Measurements from ENCODE around the gene MYBPC2. TPM values are rescaled to one million over a fixed set of nuclear protein-coding genes. Genes with fewer than 3 reads are reported as not detected.

The MYBPC2 gene
- total RNA-seq, 1 experiment from 2014 or later, result not detected

DNA sequence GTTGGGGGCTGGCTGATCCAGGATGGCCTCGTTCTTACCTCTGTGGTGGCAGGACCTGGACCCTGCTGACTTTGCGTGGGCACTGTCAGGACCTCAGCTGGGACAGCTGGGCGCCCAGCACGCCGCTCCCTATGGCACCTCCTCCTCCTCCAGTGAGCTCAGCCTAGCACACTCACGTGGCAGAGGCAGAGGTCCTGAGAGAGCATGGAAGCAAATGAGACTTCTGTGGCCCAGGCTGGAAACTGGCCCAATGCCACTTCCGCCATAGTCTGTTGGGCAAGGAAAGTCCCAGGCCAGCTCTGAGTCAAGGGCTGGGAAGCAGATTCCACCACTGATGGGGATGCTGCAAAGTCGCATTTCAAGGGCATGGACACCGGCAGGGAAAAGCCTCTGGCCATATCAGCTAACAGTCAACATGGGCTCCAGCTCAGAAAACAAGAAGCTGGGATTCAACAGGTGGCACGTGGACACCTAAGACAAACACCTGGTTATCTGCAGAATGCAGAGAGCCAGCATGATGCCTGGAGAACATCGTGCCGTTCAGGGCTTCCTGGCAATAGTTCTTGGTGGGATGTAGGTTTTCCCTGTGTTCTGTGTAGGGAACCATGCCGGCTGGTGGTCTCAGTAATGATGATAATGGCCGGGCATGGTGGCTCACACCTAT is 16.7 kb downstream of the MYBPC2 start:
- no peaks in the 10 kb centered on the region for H3K9me3 ChIP-seq (replicated peaks)
- H3K27me3 ChIP-seq (replicated peaks), result peaks cover 5% of the 10 kb centered on the region; the same call in 1 of the 2 replicates
- H3K4me3 ChIP-seq, result no peak overlapping the region
- no peaks in the 10 kb centered on the region for H3K4me1 ChIP-seq (replicated peaks)
- DNase-seq (ENCODE audit: low read depth in 1 of 2, low spot score in 2 of 2), result no peak
- H3K27ac ChIP-seq, result no peak overlapping the region
- H3K36me3 ChIP-seq, result no peaks in the 10 kb centered on the region

DNA sequence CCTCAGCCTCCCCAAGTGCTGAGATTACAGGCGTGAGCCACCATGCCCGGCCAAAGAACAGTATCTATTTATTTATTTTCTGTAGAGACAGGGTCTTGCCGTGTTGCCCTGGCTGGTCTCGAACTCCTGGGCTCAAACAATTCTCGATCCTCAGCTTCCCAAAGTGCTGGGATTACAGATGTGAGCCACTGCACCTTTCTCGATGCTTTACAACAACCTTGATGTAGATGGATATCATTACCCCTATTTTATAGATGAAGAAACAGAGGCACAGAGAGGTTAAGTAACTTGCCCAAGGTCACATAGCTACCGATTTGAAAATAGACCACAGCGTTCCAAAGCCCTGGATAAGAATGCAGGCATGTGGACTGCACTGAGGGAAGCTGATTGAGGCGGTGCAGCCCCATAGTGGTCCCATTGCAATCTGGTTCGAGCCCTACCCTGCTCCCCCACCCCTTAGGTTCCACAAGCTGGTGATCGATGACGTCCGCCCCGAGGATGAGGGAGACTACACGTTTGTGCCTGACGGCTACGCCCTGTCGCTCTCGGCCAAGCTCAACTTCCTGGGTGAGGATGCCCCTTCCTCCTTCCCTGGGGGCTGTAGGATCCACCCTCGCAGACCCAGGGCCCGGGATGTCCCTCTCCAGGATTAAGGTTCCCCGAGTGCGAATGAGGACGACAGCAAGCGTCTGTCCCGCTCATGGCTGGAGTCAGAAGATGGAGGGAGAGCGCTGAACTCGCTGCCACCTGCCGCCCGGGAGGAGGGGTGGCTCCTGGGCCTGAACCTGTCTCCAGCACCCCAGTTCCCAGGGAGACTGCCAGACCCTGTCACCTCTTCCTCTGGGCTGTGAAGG is 17.9 kb downstream of the MYBPC2 start:
- Histone ChIP-seq H3K27ac (no peak overlapping the region), H3K4me3 (no peak overlapping the region), H3K36me3 (no peaks in the 10 kb centered on the region), H3K9me3 (replicated peaks) (no peaks in the 10 kb centered on the region), H3K27me3 (replicated peaks) (peaks cover 5% of the 10 kb centered on the region; the same call in 1 of the 2 replicates), H3K4me1 (replicated peaks) (no peaks in the 10 kb centered on the region)
- DNase-seq (ENCODE audit: low read depth in 1 of 2, low spot score in 2 of 2), result no peak

- Histone ChIP-seq H3K4me3 (no peak overlapping the region), H3K27me3 (replicated peaks) (peaks cover 5% of the 10 kb centered on the region; the same call in 1 of the 2 replicates)
These were observed 18.5 kb downstream of the MYBPC2 start for GRCh38 chr19:50451223-50451534.

GRCh38 chr19:50453243-50453642 is 20.6 kb downstream of the MYBPC2 start:
- Histone ChIP-seq H3K27ac (no peak overlapping the region), H3K4me1 (replicated peaks) (no peaks in the 10 kb centered on the region), H3K27me3 (replicated peaks) (peaks cover 5% of the 10 kb centered on the region; the same call in 1 of the 2 replicates), H3K9me3 (replicated peaks) (no peaks in the 10 kb centered on the region), H3K36me3 (no peaks in the 10 kb centered on the region), H3K4me3 (no peak overlapping the region)
- DNase-seq (ENCODE audit: low read depth in 1 of 2, low spot score in 2 of 2), result no peak

More at GRCh38 chr19:50451223-50451534, 18.5 kb downstream of the MYBPC2 start:
- DNase-seq (ENCODE audit: low read depth in 1 of 2, low spot score in 2 of 2), result no peak
- no peaks in the 10 kb centered on the region for H3K36me3 ChIP-seq
- H3K27ac ChIP-seq, result no peak overlapping the region
- H3K9me3 ChIP-seq (replicated peaks), result no peaks in the 10 kb centered on the region
- no peaks in the 10 kb centered on the region for H3K4me1 ChIP-seq (replicated peaks)

DNA sequence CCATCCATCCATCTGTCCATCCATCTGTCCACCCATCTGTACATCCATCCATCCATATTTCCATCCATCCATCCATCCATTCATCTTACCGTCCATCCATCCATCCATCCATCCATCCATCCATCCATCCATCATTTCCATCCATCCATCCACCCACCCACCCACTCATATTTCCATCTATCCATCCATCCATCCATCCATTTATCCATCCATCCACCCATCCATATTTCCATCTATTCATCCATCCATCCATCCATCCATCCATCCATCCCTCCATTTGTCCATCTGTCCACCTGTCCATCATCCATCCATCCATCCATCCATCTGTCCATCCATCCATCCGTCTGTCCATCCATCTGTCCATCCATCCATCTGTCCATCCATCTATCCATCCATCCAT is 23.3 kb downstream of the MYBPC2 start:
- H3K36me3 ChIP-seq, result no peaks in the 10 kb centered on the region
- no peak overlapping the region for H3K27ac ChIP-seq
- DNase-seq (ENCODE audit: low read depth in 1 of 2, low spot score in 2 of 2), result no peak
- no peaks in the 10 kb centered on the region for H3K27me3 ChIP-seq (replicated peaks)
- H3K9me3 ChIP-seq (replicated peaks), result no peaks in the 10 kb centered on the region
- no peaks in the 10 kb centered on the region for H3K4me1 ChIP-seq (replicated peaks)
- H3K4me3 ChIP-seq, result no peak overlapping the region

DNA sequence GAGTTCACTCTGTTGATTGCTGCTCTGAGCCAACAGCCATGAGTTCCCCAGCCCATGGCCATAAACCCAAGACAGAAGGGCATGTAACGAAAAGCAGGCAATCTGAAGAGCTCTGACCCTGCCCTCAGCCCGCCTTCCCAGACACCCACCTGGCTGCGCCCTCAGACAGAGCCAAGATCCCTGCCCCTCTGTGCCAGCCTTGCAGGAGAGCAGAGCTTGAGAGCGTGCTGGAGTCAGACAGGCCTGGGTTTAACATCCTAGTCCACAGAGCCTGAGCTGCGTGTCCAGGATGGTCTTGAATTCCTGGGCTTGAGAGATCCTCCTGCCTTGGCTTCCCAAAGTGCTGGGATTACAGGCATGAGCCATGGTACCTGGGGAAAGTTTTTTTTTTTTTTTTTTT is 24.6 kb downstream of the MYBPC2 start:
- Histone ChIP-seq H3K4me1 (replicated peaks) (no peaks in the 10 kb centered on the region), H3K36me3 (no peaks in the 10 kb centered on the region), H3K9me3 (replicated peaks) (no peaks in the 10 kb centered on the region), H3K27me3 (replicated peaks) (no peaks in the 10 kb centered on the region), H3K27ac (no peak overlapping the region), H3K4me3 (no peak overlapping the region)
- no peak for DNase-seq (ENCODE audit: low read depth in 1 of 2, low spot score in 2 of 2)

DNA sequence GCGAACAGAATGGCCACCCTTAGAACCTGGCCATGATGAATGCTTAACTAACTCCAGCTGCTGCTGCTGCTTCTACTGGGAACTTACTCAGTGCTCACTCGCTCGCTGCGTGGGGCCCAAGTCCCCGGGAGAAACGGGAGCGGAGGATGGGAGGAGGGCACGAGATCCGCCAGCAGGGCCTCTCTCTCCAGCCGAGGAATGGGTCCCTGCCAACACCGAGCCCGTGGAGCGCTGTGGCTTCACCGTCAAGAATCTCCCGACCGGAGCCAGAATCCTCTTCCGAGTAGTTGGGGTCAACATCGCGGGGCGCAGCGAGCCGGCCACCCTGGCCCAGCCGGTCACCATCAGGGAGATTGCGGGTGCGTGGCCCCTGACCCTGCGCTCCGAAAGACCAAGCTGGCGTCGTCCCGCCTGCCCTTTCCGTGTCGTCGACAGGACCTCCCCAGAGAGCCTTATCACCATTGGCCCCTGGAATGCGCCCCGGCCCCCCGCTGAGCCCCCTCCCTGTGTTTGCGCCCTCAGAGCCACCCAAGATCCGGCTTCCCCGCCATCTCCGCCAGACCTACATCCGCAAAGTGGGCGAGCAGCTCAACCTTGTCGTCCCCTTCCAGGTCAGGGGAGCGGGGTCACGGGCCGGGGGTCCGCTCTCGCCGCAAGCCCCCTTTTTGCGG is 25.8 kb downstream of the MYBPC2 start:
- Histone ChIP-seq H3K4me3 (no peak overlapping the region), H3K27me3 (replicated peaks) (peaks cover 4% of the 10 kb centered on the region; the same call in 1 of the 2 replicates), H3K9me3 (replicated peaks) (no peaks in the 10 kb centered on the region), H3K27ac (no peak overlapping the region), H3K36me3 (no peaks in the 10 kb centered on the region), H3K4me1 (replicated peaks) (no peaks in the 10 kb centered on the region)
- DNase-seq (ENCODE audit: low read depth in 1 of 2, low spot score in 2 of 2), result no peak

GRCh38 chr19:50459067-50459456 is 26.4 kb downstream of the MYBPC2 start:
- Histone ChIP-seq H3K27ac (no peak overlapping the region), H3K9me3 (replicated peaks) (no peaks in the 10 kb centered on the region), H3K4me3 (no peak overlapping the region), H3K27me3 (replicated peaks) (peaks cover 4% of the 10 kb centered on the region; the same call in 1 of the 2 replicates), H3K36me3 (no peaks in the 10 kb centered on the region), H3K4me1 (replicated peaks) (no peaks in the 10 kb centered on the region)
- DNase-seq (ENCODE audit: low read depth in 1 of 2, low spot score in 2 of 2), result no peak

GRCh38 chr19:50459638-50460037 is 26.9 kb downstream of the MYBPC2 start:
- Histone ChIP-seq H3K9me3 (replicated peaks) (no peaks in the 10 kb centered on the region), H3K4me1 (replicated peaks) (no peaks in the 10 kb centered on the region), H3K4me3 (no peak overlapping the region), H3K27ac (no peak overlapping the region), H3K27me3 (replicated peaks) (peaks cover 4% of the 10 kb centered on the region; the same call in 1 of the 2 replicates), H3K36me3 (no peaks in the 10 kb centered on the region)
- no peak for DNase-seq (ENCODE audit: low read depth in 1 of 2, low spot score in 2 of 2)

- peaks cover 4% of the 10 kb centered on the region; the same call in 1 of the 2 replicates for H3K27me3 ChIP-seq (replicated peaks)
- H3K4me3 ChIP-seq, result no peak overlapping the region
- no peak overlapping the region for H3K27ac ChIP-seq
- DNase-seq (ENCODE audit: low read depth in 1 of 2, low spot score in 2 of 2), result no peak
- no peaks in the 10 kb centered on the region for H3K9me3 ChIP-seq (replicated peaks)
- no peaks in the 10 kb centered on the region for H3K36me3 ChIP-seq
- H3K4me1 ChIP-seq (replicated peaks), result no peaks in the 10 kb centered on the region
These were observed 27.6 kb downstream of the MYBPC2 start for GRCh38 chr19:50460161-50460765.

DNA sequence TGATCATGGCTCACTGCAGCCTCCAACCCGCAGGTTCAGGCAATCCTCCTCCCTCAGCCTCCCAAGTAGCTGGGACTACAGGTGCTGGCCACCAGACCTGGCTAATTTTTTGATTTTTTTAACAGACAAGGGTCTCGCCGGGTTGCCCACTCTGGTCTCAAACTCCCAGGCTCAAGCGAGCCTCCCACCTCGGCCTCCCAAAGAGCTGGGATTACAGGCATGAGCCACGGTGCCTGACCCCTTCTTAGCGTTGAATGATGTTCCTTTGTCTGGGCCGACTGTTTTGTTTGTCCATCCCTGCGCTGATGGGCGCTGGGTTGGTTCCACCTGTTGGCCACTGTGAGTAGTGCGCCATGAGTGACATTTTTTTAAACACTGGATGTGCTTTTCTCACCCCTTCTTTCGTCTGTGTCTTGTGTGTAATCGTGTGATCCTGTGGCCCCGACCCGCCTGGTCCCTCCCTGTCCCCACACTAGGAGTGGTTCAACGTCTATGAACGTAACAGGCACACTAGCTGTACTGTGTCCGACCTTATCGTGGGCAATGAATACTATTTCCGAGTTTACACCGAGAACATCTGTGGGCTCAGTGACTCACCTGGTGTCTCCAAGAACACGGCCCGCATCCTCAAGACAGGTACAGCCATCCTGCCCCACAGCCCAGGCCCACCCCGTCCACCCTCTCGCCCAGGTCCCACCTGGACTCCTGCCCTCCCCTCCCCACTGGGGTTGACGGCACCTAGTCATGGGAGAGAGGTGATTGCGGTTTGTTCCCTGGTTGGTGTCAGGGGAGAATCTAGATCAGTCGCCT is 28.6 kb downstream of the MYBPC2 start:
- H3K4me1 ChIP-seq (replicated peaks), result no peaks in the 10 kb centered on the region
- peaks cover 4% of the 10 kb centered on the region; the same call in 1 of the 2 replicates for H3K27me3 ChIP-seq (replicated peaks)
- H3K4me3 ChIP-seq, result no peak overlapping the region
- H3K36me3 ChIP-seq, result no peaks in the 10 kb centered on the region
- H3K9me3 ChIP-seq (replicated peaks), result no peaks in the 10 kb centered on the region
- DNase-seq (ENCODE audit: low read depth in 1 of 2, low spot score in 2 of 2), result peak in 1 of 2 experiments; percentile 34
- no peak overlapping the region for H3K27ac ChIP-seq

DNA sequence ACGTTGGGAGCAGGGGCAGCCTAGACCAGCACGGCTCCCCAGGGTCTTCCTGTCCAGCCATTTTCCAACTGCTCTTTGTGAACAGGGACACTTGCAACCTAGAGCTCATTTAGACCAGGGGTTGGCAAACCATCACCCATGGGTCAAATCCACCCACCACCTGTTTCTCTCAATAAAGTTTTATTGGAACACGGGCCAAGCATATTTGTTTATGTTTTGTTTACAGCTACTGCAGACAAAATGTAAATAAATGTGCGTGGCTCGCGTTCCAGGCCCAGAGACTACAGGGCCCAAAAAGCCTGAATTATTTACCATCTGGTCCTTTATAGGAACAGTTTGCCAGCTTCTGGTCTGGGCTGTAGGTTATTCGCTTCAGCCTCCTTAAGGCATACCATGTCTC is 30.3 kb downstream of the MYBPC2 start:
- Histone ChIP-seq H3K4me3 (no peak overlapping the region), H3K4me1 (replicated peaks) (no peaks in the 10 kb centered on the region), H3K9me3 (replicated peaks) (no peaks in the 10 kb centered on the region), H3K27ac (no peak overlapping the region), H3K27me3 (replicated peaks) (peaks cover 4% of the 10 kb centered on the region; the same call in 1 of the 2 replicates), H3K36me3 (no peaks in the 10 kb centered on the region)
- DNase-seq (ENCODE audit: low read depth in 1 of 2, low spot score in 2 of 2), result no peak

DNA sequence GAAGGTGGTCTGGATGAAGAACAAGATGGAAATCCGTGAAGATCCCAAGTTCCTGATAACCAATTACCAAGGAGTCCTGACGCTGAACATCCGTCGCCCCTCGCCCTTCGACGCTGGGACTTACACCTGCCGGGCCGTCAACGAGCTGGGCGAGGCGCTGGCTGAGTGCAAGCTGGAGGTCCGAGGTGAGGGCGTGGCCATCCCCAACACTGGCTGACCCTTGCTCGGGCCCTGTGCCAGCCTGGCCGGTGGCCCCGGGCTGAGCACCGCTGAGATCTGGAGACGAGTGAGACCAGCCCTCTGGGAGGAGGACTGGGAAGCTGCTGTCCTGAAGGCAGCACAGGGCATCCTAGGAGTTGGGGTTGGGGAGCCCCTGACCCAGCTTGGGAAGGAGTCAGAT is 31.7 kb downstream of the MYBPC2 start:
- H3K27ac ChIP-seq, result no peak overlapping the region
- no peak for DNase-seq (ENCODE audit: low read depth in 1 of 2, low spot score in 2 of 2)
- H3K4me3 ChIP-seq, result no peak overlapping the region
- H3K36me3 ChIP-seq, result no peaks in the 10 kb centered on the region
- no peaks in the 10 kb centered on the region for H3K4me1 ChIP-seq (replicated peaks)
- no peaks in the 10 kb centered on the region for H3K9me3 ChIP-seq (replicated peaks)
- H3K27me3 ChIP-seq (replicated peaks), result peaks cover 4% of the 10 kb centered on the region; the same call in 1 of the 2 replicates

Data from SJSA1 (cell line).